ENCODE results near the gene SRGAP3. TPM values are rescaled to one million over a fixed set of nuclear protein-coding genes. Genes with fewer than 3 reads are reported as not detected.

Gene SRGAP3
- polyA plus RNA-seq, 3 donors = 0.27 to 1.3 (median 0.87) TPM

DNA sequence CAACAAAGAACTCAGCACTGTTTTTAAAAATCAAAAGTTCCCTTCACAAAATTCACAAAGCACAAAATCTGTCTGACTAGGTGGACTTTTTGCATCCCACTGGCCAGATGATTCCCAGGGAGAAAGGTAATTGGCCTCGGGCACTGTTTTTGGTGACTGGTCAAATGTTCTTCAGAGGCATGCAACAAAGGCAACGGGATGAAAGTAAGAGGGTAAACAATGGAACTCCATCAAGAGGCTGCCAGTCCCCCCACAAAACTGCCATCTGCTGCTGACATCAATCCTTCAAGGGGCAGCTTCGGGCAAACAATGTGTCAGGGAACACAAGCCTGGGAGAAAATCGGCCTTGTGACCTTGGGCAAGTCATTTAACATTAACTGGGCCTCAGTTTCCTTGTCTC is 3.3 kb downstream of the SRGAP3 start:
- Histone ChIP-seq H4K20me1 (ENCODE audit: insufficient read depth, low read length) (no peaks in the 10 kb centered on the region), H3K27me3 (ENCODE audit: control insufficient read depth in 2 of 2, insufficient read depth in 2 of 2, low read length in 2 of 2) (no peaks in the 10 kb centered on the region), H2AFZ (ENCODE audit: insufficient read depth, low read depth, low read length, poor library complexity, severe bottlenecking) (no peak overlapping the region), H3K4me2 (replicated peaks; ENCODE audit: extremely low read depth, low read length, poor library complexity, severe bottlenecking) (no peak overlapping the region), H3K36me3 (replicated peaks in 1 of 2; ENCODE audit: control insufficient read depth in 1 of 2, insufficient read depth in 2 of 2, low read length in 2 of 2) (no peaks in the 10 kb centered on the region), H3K79me2 (ENCODE audit: insufficient read depth, low read length) (no peaks in the 10 kb centered on the region), H3K4me1 (ENCODE audit: control insufficient read depth in 1 of 2, insufficient read depth in 2 of 2, low read length in 2 of 2) (peaks cover 23 to 36% of the 10 kb centered on the region in 2 donors), H3K9ac (ENCODE audit: insufficient read depth, low read length, poor library complexity, severe bottlenecking) (no peak overlapping the region), H3K4me3 (replicated peaks in 1 of 3; ENCODE audit: low read depth in 2 of 3, low read length in 3 of 3) (no peak overlapping the region), H3K9me3 (replicated peaks in 1 of 2; ENCODE audit: control insufficient read depth in 1 of 2, insufficient read depth in 1 of 2, low read length in 2 of 2) (no peaks in the 10 kb centered on the region), H3K27ac (ENCODE audit: low read depth in 1 of 2, low read length in 2 of 2) (no peak overlapping the region)
- H3K4me3 Mint-ChIP-seq = no peak overlapping the region
- H3K4me1 Mint-ChIP-seq = peaks cover 40% of the 10 kb centered on the region
- H3K36me3 Mint-ChIP-seq = no peaks in the 10 kb centered on the region
- peaks cover 0 to 5% (median 2%) of the 10 kb centered on the region in 3 donors for H3K27me3 Mint-ChIP-seq (ENCODE audit: low read depth in 3 of 3)
- TF ChIP-seq, protein P1, sequence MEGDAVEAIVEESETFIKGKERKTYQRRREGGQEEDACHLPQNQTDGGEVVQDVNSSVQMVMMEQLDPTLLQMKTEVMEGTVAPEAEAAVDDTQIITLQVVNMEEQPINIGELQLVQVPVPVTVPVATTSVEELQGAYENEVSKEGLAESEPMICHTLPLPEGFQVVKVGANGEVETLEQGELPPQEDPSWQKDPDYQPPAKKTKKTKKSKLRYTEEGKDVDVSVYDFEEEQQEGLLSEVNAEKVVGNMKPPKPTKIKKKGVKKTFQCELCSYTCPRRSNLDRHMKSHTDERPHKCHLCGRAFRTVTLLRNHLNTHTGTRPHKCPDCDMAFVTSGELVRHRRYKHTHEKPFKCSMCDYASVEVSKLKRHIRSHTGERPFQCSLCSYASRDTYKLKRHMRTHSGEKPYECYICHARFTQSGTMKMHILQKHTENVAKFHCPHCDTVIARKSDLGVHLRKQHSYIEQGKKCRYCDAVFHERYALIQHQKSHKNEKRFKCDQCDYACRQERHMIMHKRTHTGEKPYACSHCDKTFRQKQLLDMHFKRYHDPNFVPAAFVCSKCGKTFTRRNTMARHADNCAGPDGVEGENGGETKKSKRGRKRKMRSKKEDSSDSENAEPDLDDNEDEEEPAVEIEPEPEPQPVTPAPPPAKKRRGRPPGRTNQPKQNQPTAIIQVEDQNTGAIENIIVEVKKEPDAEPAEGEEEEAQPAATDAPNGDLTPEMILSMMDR (IDR thresholded peaks at IDR 0.05) = no peak
- intact Hi-C loops (cut with micrococcal nuclease) = no loop called here
- no peak for DNase-seq
- 100% methylated on average over 1 of the region's 4 CpGs for WGBS (ENCODE audit: insufficient coverage)
- peaks cover 0 to 3% (median 0%) of the 10 kb centered on the region in 7 donors for H3K9me3 Mint-ChIP-seq
- no peak overlapping the region for H3K27ac Mint-ChIP-seq

DNA sequence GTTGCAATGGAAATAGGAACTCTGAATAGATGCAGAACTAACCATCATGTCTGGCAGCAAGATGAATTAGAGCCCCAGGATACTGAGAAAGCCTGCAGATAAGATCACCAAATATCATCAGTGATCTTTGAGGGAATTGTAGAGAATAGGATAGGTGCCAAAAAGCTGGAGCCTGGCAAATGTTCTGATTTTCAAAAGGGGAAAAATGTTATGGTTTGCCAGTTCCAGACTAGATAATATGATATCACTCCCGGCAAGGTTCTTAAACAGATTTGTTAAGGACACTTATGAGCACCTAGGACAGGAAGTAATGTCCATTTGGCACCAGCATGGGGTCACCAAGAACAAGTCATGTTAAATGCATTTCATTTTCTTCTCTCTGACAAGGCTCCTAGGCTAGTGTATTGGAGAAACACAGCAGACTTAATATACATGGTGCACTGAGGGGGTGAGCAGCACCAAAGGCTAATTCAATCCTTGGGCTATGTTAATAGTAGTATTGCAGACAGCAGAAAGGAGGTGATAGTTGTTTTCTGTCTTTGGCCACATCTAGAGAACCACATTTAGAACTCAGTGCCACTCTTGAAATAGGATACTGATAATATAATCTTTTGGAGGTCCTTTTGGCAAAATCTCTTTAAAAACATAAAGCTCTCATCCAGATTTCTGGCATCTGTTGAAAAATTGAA is 4.8 kb downstream of the SRGAP3 start:
- peaks cover 0 to 5% (median 2%) of the 10 kb centered on the region in 3 donors for H3K27me3 Mint-ChIP-seq (ENCODE audit: low read depth in 3 of 3)
- H2AFZ ChIP-seq (ENCODE audit: insufficient read depth, low read depth, low read length, poor library complexity, severe bottlenecking) = no peak overlapping the region
- H3K36me3 Mint-ChIP-seq = no peaks in the 10 kb centered on the region
- TF ChIP-seq, protein P1 (IDR thresholded peaks at IDR 0.05) = no peak
- no peaks in the 10 kb centered on the region for H4K20me1 ChIP-seq (ENCODE audit: insufficient read depth, low read length)
- H3K4me2 ChIP-seq (replicated peaks; ENCODE audit: extremely low read depth, low read length, poor library complexity, severe bottlenecking) = no peak overlapping the region
- no peaks in the 10 kb centered on the region for H3K79me2 ChIP-seq (ENCODE audit: insufficient read depth, low read length)
- peaks cover 0 to 3% (median 0%) of the 10 kb centered on the region in 7 donors for H3K9me3 Mint-ChIP-seq
- no CpG with 5 or more reads among the region's 1 CpG for WGBS (ENCODE audit: insufficient coverage)
- H3K4me3 Mint-ChIP-seq = no peak overlapping the region
- no peak for DNase-seq
- H3K4me1 ChIP-seq (ENCODE audit: control insufficient read depth in 1 of 2, insufficient read depth in 2 of 2, low read length in 2 of 2) = peaks cover 12 to 24% of the 10 kb centered on the region in 2 donors
- H3K36me3 ChIP-seq (replicated peaks in 1 of 2; ENCODE audit: control insufficient read depth in 1 of 2, insufficient read depth in 2 of 2, low read length in 2 of 2) = no peaks in the 10 kb centered on the region
- H3K9me3 ChIP-seq (replicated peaks in 1 of 2; ENCODE audit: control insufficient read depth in 1 of 2, insufficient read depth in 1 of 2, low read length in 2 of 2) = no peaks in the 10 kb centered on the region
- H3K27me3 ChIP-seq (ENCODE audit: control insufficient read depth in 2 of 2, insufficient read depth in 2 of 2, low read length in 2 of 2) = no peaks in the 10 kb centered on the region
- no peak overlapping the region for H3K27ac Mint-ChIP-seq
- H3K9ac ChIP-seq (ENCODE audit: insufficient read depth, low read length, poor library complexity, severe bottlenecking) = no peak overlapping the region
- intact Hi-C loops (cut with micrococcal nuclease) = no loop called here
- H3K4me3 ChIP-seq (replicated peaks in 1 of 3; ENCODE audit: low read depth in 2 of 3, low read length in 3 of 3) = no peak overlapping the region
- H3K4me1 Mint-ChIP-seq = peaks cover 27% of the 10 kb centered on the region
- no peak overlapping the region for H3K27ac ChIP-seq (ENCODE audit: low read depth in 1 of 2, low read length in 2 of 2)

All from CD14-positive monocyte (primary cell).